ENCODE results near the gene YPEL5.

- TF ChIP-seq CTCF (IDR thresholded peaks at IDR 0.05 in 8 of 11, conservative IDR thresholded peaks at IDR 0.05 in 3 of 11) (no peak), POLR2A (IDR thresholded peaks at IDR 0.05) (no peak)
Observed at GRCh38 chr2:30150786-30151185, 4.0 kb downstream of the YPEL5 start.

All from spleen (tissue), 7 donors.